HepG2 (cell line): ENCODE measurements around the gene HOXD4. TPM values are rescaled to one million over a fixed set of nuclear protein-coding genes. Genes with fewer than 3 reads are reported as not detected.

Experiments used
- ATRX ChIP-seq: sonication (generic); formaldehyde crosslinking; IDR thresholded peaks from 2 replicates; pipeline ENCODE4 v1.4.0; 2020; ENCODE audit warnings: missing genetic modification reagents, borderline replicate concordance
- CCAR2 ChIP-seq: fragments of 200-400 bp; formaldehyde crosslinking; optimal IDR thresholded peaks from 2 replicates; pipeline ENCODE3; 2018; ENCODE audit warnings: low read depth, mild to moderate bottlenecking, low read length, moderate library complexity
- FIP1L1 ChIP-seq: fragments of 200-400 bp; formaldehyde crosslinking; IDR thresholded peaks from 2 replicates; pipeline ENCODE4 v1.6.1; 2018; ENCODE audit warnings: low read depth, mild to moderate bottlenecking, low read length, moderate library complexity, borderline replicate concordance; ENCODE audit not compliant: insufficient read depth
- GPBP1L1 ChIP-seq: sonication (generic); formaldehyde crosslinking; IDR thresholded peaks from 2 replicates; pipeline ENCODE4 v1.5.0; 2020; ENCODE audit warnings: mild to moderate bottlenecking, missing genetic modification reagents
- HMG20A ChIP-seq: IDR thresholded peaks from 2 replicates; pipeline ENCODE4 v1.6.1; 2016; ENCODE audit warnings: borderline replicate concordance
- HNRNPLL ChIP-seq: fragments of 200-400 bp; formaldehyde crosslinking; IDR thresholded peaks from 2 replicates; pipeline ENCODE4 v1.6.1; 2017; ENCODE audit warnings: mild to moderate bottlenecking, low read depth, low read length; ENCODE audit not compliant: poor library complexity, severe bottlenecking
- KMT2B ChIP-seq: IDR thresholded peaks from 2 replicates; pipeline ENCODE4 v1.6.1; 2016; ENCODE audit warnings: missing genetic modification reagents, missing compliant biosample characterization
- MYC ChIP-seq: sonication (generic); formaldehyde crosslinking; IDR thresholded peaks from 2 replicates; pipeline ENCODE4 v1.9.0; 2021; ENCODE audit warnings: missing genetic modification reagents, borderline replicate concordance
- NCOA2 ChIP-seq: sonication (generic); formaldehyde crosslinking; IDR thresholded peaks from 2 replicates; pipeline ENCODE4 v1.8.0; 2022; ENCODE audit warnings: inconsistent platforms
- NCOA5 ChIP-seq: sonication (generic); formaldehyde crosslinking; IDR thresholded peaks from 2 replicates; pipeline ENCODE4 v1.4.0; 2020; ENCODE audit warnings: missing genetic modification reagents
- SNAPC5 ChIP-seq: sonication (generic); formaldehyde crosslinking; IDR thresholded peaks from 2 replicates; pipeline ENCODE4 v1.8.1; 2023; ENCODE audit warnings: mild to moderate bottlenecking, missing genetic modification reagents, borderline replicate concordance
- TAF1 ChIP-seq: sonication (generic); formaldehyde crosslinking; IDR thresholded peaks from 2 replicates; pipeline ENCODE4 v1.4.0; 2020; ENCODE audit warnings: missing genetic modification reagents
- ZNF160 ChIP-seq: sonication (generic); formaldehyde crosslinking; IDR thresholded peaks from 2 replicates; pipeline ENCODE4 v1.8.0; 2022; ENCODE audit warnings: mild to moderate bottlenecking, inconsistent platforms, missing genetic modification reagents
- ZNF282 ChIP-seq: fragments of 450-650 bp; IDR thresholded peaks from 2 replicates; pipeline ENCODE4 v1.6.1; 2018; ENCODE audit not compliant: partially characterized antibody
- ZNF652 ChIP-seq: IDR thresholded peaks from 2 replicates; pipeline ENCODE4 v1.6.1; 2016; ENCODE audit warnings: low read depth, borderline replicate concordance
- ZNF720 ChIP-seq: sonication (generic); formaldehyde crosslinking; IDR thresholded peaks from 2 replicates; pipeline ENCODE4 v1.4.0; 2020; ENCODE audit warnings: missing genetic modification reagents
- ZSCAN30 ChIP-seq: sonication (generic); formaldehyde crosslinking; IDR thresholded peaks from 2 replicates; pipeline ENCODE4 v1.5.0; 2020; ENCODE audit warnings: mild to moderate bottlenecking, missing genetic modification reagents
- ZSCAN31 ChIP-seq: sonication (generic); formaldehyde crosslinking; IDR thresholded peaks from 2 replicates; pipeline ENCODE4 v1.5.0; 2020; ENCODE audit warnings: low read depth, mild to moderate bottlenecking, missing genetic modification reagents
- polyA plus RNA-seq, 8 experiments: library from polyadenylated mRNA; depleted of rRNA in 3 of 8; stranded (reverse) in 7 of 8; unstranded in 1 of 8; fragments of >200 nt; fragmentation: Illumina TruSeq in 4 of 8; extraction: Trizol in 4 of 8; gene quantifications; 2 replicates each; pipeline versions ENCODE4 v1.2.1 to v1.2.3, GENCODE V29; 2011 to 2016; ENCODE audit warnings: low read depth in 4 of 8, missing spikeins in 1 of 8, mixed read lengths in 1 of 8; ENCODE audit not compliant: insufficient read depth in 1 of 8
- total RNA-seq, 5 experiments: library from RNA; depleted of rRNA; stranded (reverse); fragments of >200 nt; fragmentation: Illumina TruSeq; extraction: Trizol; gene quantifications; 2 replicates each; pipeline ENCODE4 v1.2.3, GENCODE V29; 2016; ENCODE audit warnings: low read depth in 1 of 5
- TF ChIP-seq, protein P1 (sequence below): sonication (generic); formaldehyde crosslinking; IDR thresholded peaks from 2 replicates; pipeline ENCODE4 v1.8.0; 2022; ENCODE audit warnings: missing genetic modification reagents, mild to moderate bottlenecking, inconsistent platforms, borderline replicate concordance
- TF ChIP-seq, protein P2 (sequence below): sonication (generic); formaldehyde crosslinking; IDR thresholded peaks from 2 replicates; pipeline ENCODE4 v1.8.0; 2022; ENCODE audit warnings: low read depth, missing genetic modification reagents
- TF ChIP-seq, protein P3 (sequence below): sonication (generic); formaldehyde crosslinking; IDR thresholded peaks from 2 replicates; pipeline ENCODE4 v1.4.0; 2020; ENCODE audit warnings: missing genetic modification reagents, borderline replicate concordance

HOXD4 gene
- total and polyA plus RNA-seq, 2 of the 13 experiments (the other 11 are each of a cell fraction or from before 2014, with no cell fraction given): not detected

GRCh38 chr2:176140513-176141317 is 10.6 kb upstream of the HOXD4 start (continued):
- TF ChIP-seq NCOA5 (CRISPR knock-in tag) (no peak), ZNF720 (CRISPR knock-in tag) (0 out of 2 replicates have a peak, but pooled peaks have one; percentile 80), TAF1 (no peak), ZNF652 (CRISPR knock-in tag) (no peak), KMT2B (no peak; the same call in 1 of the 2 replicates), ATRX (CRISPR knock-in tag) (no peak), MYC (peak; percentile 58; the same call in 1 of the 2 replicates), FIP1L1 (no peak), NCOA2 (CRISPR knock-in tag) (no peak), ZNF282 (no peak), CCAR2 (no peak), ZNF160 (no peak), SNAPC5 (CRISPR knock-in tag) (no peak), ZSCAN31 (CRISPR knock-in tag) (peak; percentile 91), HNRNPLL (peak; percentile 70), HMG20A (no peak), GPBP1L1 (no peak), ZSCAN30 (no peak)
- TF ChIP-seq, protein P1, sequence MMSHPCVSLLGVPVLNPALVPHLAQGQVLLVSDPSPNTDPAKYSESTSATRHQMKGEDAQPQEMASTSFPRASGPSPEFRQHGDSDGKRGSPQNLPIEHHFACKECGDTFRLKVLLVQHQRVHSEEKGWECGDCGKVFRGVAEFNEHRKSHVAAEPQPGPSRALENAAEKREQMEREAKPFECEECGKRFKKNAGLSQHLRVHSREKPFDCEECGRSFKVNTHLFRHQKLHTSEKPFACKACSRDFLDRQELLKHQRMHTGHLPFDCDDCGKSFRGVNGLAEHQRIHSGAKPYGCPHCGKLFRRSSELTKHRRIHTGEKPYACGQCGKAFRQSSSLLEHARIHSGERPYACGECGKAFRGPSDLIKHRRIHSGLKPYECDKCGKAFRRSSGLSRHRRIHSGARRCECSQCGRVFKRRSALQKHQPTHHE (CRISPR knock-in tag): no peak; the same call in 1 of the 2 replicates
- TF ChIP-seq, protein P2, sequence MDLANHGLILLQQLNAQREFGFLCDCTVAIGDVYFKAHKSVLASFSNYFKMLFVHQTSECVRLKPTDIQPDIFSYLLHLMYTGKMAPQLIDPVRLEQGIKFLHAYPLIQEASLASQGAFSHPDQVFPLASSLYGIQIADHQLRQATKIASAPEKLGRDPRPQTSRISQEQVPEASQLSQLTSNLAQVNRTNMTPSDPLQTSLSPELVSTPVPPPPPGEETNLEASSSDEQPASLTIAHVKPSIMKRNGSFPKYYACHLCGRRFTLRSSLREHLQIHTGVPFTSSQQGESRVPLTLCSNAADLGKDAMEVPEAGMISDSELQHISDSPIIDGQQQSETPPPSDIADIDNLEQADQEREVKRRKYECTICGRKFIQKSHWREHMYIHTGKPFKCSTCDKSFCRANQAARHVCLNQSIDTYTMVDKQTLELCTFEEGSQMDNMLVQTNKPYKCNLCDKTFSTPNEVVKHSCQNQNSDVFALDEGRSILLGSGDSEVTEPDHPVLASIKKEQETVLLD: no peak
- TF ChIP-seq, protein P3, sequence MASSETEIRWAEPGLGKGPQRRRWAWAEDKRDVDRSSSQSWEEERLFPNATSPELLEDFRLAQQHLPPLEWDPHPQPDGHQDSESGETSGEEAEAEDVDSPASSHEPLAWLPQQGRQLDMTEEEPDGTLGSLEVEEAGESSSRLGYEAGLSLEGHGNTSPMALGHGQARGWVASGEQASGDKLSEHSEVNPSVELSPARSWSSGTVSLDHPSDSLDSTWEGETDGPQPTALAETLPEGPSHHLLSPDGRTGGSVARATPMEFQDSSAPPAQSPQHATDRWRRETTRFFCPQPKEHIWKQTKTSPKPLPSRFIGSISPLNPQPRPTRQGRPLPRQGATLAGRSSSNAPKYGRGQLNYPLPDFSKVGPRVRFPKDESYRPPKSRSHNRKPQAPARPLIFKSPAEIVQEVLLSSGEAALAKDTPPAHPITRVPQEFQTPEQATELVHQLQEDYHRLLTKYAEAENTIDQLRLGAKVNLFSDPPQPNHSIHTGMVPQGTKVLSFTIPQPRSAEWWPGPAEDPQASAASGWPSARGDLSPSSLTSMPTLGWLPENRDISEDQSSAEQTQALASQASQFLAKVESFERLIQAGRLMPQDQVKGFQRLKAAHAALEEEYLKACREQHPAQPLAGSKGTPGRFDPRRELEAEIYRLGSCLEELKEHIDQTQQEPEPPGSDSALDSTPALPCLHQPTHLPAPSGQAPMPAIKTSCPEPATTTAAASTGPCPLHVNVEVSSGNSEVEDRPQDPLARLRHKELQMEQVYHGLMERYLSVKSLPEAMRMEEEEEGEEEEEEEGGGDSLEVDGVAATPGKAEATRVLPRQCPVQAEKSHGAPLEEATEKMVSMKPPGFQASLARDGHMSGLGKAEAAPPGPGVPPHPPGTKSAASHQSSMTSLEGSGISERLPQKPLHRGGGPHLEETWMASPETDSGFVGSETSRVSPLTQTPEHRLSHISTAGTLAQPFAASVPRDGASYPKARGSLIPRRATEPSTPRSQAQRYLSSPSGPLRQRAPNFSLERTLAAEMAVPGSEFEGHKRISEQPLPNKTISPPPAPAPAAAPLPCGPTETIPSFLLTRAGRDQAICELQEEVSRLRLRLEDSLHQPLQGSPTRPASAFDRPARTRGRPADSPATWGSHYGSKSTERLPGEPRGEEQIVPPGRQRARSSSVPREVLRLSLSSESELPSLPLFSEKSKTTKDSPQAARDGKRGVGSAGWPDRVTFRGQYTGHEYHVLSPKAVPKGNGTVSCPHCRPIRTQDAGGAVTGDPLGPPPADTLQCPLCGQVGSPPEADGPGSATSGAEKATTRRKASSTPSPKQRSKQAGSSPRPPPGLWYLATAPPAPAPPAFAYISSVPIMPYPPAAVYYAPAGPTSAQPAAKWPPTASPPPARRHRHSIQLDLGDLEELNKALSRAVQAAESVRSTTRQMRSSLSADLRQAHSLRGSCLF: no peak
